NT2/D1 (cell line): ENCODE results near the gene CHRNB2.

Experiments
- DNase-seq: peaks from one replicate; pipeline ENCODE4 v3.0.0-alpha.2; 2011; ENCODE audit warnings: low read depth, low spot score
- H3K27me3 ChIP-seq: 2 replicates; pipeline ENCODE4 v1.6.0; 2011; ENCODE audit warnings: mild to moderate bottlenecking; ENCODE audit not compliant: insufficient read length, insufficient read depth
- H3K36me3 ChIP-seq: 2 replicates; pipeline ENCODE4 v1.6.1; 2011; ENCODE audit warnings: mild to moderate bottlenecking, low read length, mixed read lengths; ENCODE audit not compliant: insufficient read depth, insufficient read length
- H3K4me1 ChIP-seq: 2 replicates; pipeline ENCODE4 v1.5.1; 2011; ENCODE audit not compliant: insufficient read depth, insufficient read length
- H3K4me3 ChIP-seq: 2 replicates; pipeline ENCODE4 v1.5.1; 2011; ENCODE audit warnings: low read depth; ENCODE audit not compliant: insufficient read length
- H3K9ac ChIP-seq: 2 replicates; pipeline ENCODE4 v1.6.0; 2011; ENCODE audit warnings: low read depth; ENCODE audit not compliant: insufficient read length
- H3K9me3 ChIP-seq: 2 replicates; pipeline ENCODE4 v1.5.1; 2011; ENCODE audit warnings: mild to moderate bottlenecking, low read length; ENCODE audit not compliant: insufficient read depth
- SUZ12 ChIP-seq: IDR thresholded peaks from 2 replicates; pipeline ENCODE4 v1.6.1; 2011; ENCODE audit not compliant: insufficient read length, insufficient read depth; ENCODE audit errors: extremely low read depth
- YY1 ChIP-seq: IDR thresholded peaks from 2 replicates; pipeline ENCODE4 v1.6.1; 2011; ENCODE audit not compliant: insufficient read length, insufficient read depth
- ZNF274 ChIP-seq: IDR thresholded peaks from 2 replicates; pipeline ENCODE4 v1.6.1; 2011; ENCODE audit warnings: mild to moderate bottlenecking, low read depth, low read length

CHRNB2 gene

GRCh38 chr1:154548028-154548427, 19.6 kb upstream of the CHRNB2 start:
- H3K4me3 ChIP-seq, result no peak overlapping the region
- no peak for TF ChIP-seq ZNF274
- TF ChIP-seq YY1, result no peak
- no peak for TF ChIP-seq SUZ12
- peaks cover 2% of the 10 kb centered on the region for H3K4me1 ChIP-seq
- H3K9me3 ChIP-seq, result no peaks in the 10 kb centered on the region
- no peak overlapping the region for H3K9ac ChIP-seq
- peaks cover 51% of the 10 kb centered on the region for H3K36me3 ChIP-seq
- H3K27me3 ChIP-seq, result no peaks in the 10 kb centered on the region
- no peak for DNase-seq

GRCh38 chr1:154549202-154549770, 18.3 kb upstream of the CHRNB2 start:
- peaks cover 63% of the 10 kb centered on the region for H3K36me3 ChIP-seq

GRCh38 chr1:154550070-154550469, 17.5 kb upstream of the CHRNB2 start:
- Histone ChIP-seq H3K36me3 (peaks cover 71% of the 10 kb centered on the region), H3K27me3 (no peaks in the 10 kb centered on the region), H3K9ac (no peak overlapping the region), H3K4me1 (peaks cover 2% of the 10 kb centered on the region), H3K9me3 (no peaks in the 10 kb centered on the region), H3K4me3 (no peak overlapping the region)
- DNase-seq, result no peak
- TF ChIP-seq SUZ12 (no peak), YY1 (no peak), ZNF274 (no peak)

More at GRCh38 chr1:154549202-154549770, 18.3 kb upstream of the CHRNB2 start:
- no peak for DNase-seq
- H3K9ac ChIP-seq, result no peak overlapping the region
- no peaks in the 10 kb centered on the region for H3K9me3 ChIP-seq
- peaks cover 2% of the 10 kb centered on the region for H3K4me1 ChIP-seq
- TF ChIP-seq YY1, result no peak
- TF ChIP-seq ZNF274, result no peak
- no peak for TF ChIP-seq SUZ12
- no peaks in the 10 kb centered on the region for H3K27me3 ChIP-seq
- no peak overlapping the region for H3K4me3 ChIP-seq

GRCh38 chr1:154550657-154551056, 16.9 kb upstream of the CHRNB2 start:
- Histone ChIP-seq H3K27me3 (no peaks in the 10 kb centered on the region), H3K4me1 (peaks cover 2% of the 10 kb centered on the region)

GRCh38 chr1:154551474-154551873, 16.1 kb upstream of the CHRNB2 start:
- no peak for DNase-seq
- H3K36me3 ChIP-seq, result peaks cover 83% of the 10 kb centered on the region
- no peak overlapping the region for H3K4me3 ChIP-seq
- no peaks in the 10 kb centered on the region for H3K9me3 ChIP-seq
- H3K4me1 ChIP-seq, result peaks cover 3% of the 10 kb centered on the region
- no peaks in the 10 kb centered on the region for H3K27me3 ChIP-seq
- no peak overlapping the region for H3K9ac ChIP-seq
- TF ChIP-seq SUZ12, result no peak
- TF ChIP-seq YY1, result no peak
- TF ChIP-seq ZNF274, result no peak

More at GRCh38 chr1:154550657-154551056, 16.9 kb upstream of the CHRNB2 start:
- no peak overlapping the region for H3K9ac ChIP-seq
- peaks cover 77% of the 10 kb centered on the region for H3K36me3 ChIP-seq
- no peak for DNase-seq
- no peaks in the 10 kb centered on the region for H3K9me3 ChIP-seq
- H3K4me3 ChIP-seq, result no peak overlapping the region
- TF ChIP-seq YY1, result no peak
- TF ChIP-seq ZNF274, result no peak
- no peak for TF ChIP-seq SUZ12

GRCh38 chr1:154552036-154552435, 15.5 kb upstream of the CHRNB2 start:
- H3K9ac ChIP-seq, result no peak overlapping the region
- DNase-seq, result no peak
- peaks cover 85% of the 10 kb centered on the region for H3K36me3 ChIP-seq
- H3K4me1 ChIP-seq, result peaks cover 4% of the 10 kb centered on the region
- no peak for TF ChIP-seq YY1
- TF ChIP-seq SUZ12, result no peak
- no peak for TF ChIP-seq ZNF274
- H3K4me3 ChIP-seq, result no peak overlapping the region
- H3K27me3 ChIP-seq, result no peaks in the 10 kb centered on the region
- H3K9me3 ChIP-seq, result no peaks in the 10 kb centered on the region

GRCh38 chr1:154553056-154554030, 14.2 kb upstream of the CHRNB2 start:
- Histone ChIP-seq H3K4me1 (peaks cover 4% of the 10 kb centered on the region), H3K9ac (no peak overlapping the region), H3K9me3 (no peaks in the 10 kb centered on the region), H3K4me3 (no peak overlapping the region), H3K36me3 (peaks cover 81% of the 10 kb centered on the region), H3K27me3 (no peaks in the 10 kb centered on the region)
- DNase-seq, result no peak
- no peak for TF ChIP-seq SUZ12
- TF ChIP-seq YY1, result no peak
- no peak for TF ChIP-seq ZNF274
